HG02588 (cell line): ENCODE results near the gene PHACTR1.

Experiments used
- ATAC-seq: cut with Tn5 transposase; IDR thresholded peaks from one replicate; pipeline ENCODE4 v1.9.1; 2021; ENCODE audit warnings: mild to moderate bottlenecking, moderate library complexity; ENCODE audit not compliant: unreplicated experiment

PHACTR1 gene

GRCh38 chr6:13178107-13178506 lies 461.5 kb downstream of the PHACTR1 start:
- no peak for ATAC-seq

GRCh38 chr6:13180538-13180937 lies 464.0 kb downstream of the PHACTR1 start:
- ATAC-seq, result no peak

GRCh38 chr6:13181393-13181792 lies 464.8 kb downstream of the PHACTR1 start:
- no peak for ATAC-seq

GRCh38 chr6:13183415-13184088 lies 467.0 kb downstream of the PHACTR1 start:
- ATAC-seq, result no peak

GRCh38 chr6:13184089-13184468 lies 467.5 kb downstream of the PHACTR1 start:
- no peak for ATAC-seq

GRCh38 chr6:13184547-13184946 lies 468.0 kb downstream of the PHACTR1 start:
- ATAC-seq, result no peak

- no peak for ATAC-seq
These were observed 470.3 kb downstream of the PHACTR1 start for GRCh38 chr6:13186861-13187260.

GRCh38 chr6:13187692-13188091 lies 471.1 kb downstream of the PHACTR1 start:
- no peak for ATAC-seq

- no peak for ATAC-seq
These were observed 471.7 kb downstream of the PHACTR1 start for GRCh38 chr6:13188306-13188705.

GRCh38 chr6:13189710-13190109 lies 473.1 kb downstream of the PHACTR1 start:
- ATAC-seq, result no peak

GRCh38 chr6:13190376-13190775 lies 473.8 kb downstream of the PHACTR1 start:
- ATAC-seq, result no peak

GRCh38 chr6:13191461-13191860 lies 474.9 kb downstream of the PHACTR1 start:
- no peak for ATAC-seq

- ATAC-seq, result peak; percentile 58
These were observed 478.3 kb downstream of the PHACTR1 start for GRCh38 chr6:13194852-13195251.

GRCh38 chr6:13195803-13196202 lies 479.2 kb downstream of the PHACTR1 start:
- ATAC-seq, result no peak

GRCh38 chr6:13198168-13198567 lies 481.6 kb downstream of the PHACTR1 start:
- ATAC-seq, result no peak

GRCh38 chr6:13201336-13201735 lies 484.8 kb downstream of the PHACTR1 start:
- ATAC-seq, result no peak

- ATAC-seq, result no peak
These were observed 486.6 kb downstream of the PHACTR1 start for GRCh38 chr6:13203145-13203544.

GRCh38 chr6:13205106-13205505 lies 488.5 kb downstream of the PHACTR1 start:
- no peak for ATAC-seq

GRCh38 chr6:13212096-13212495 lies 495.5 kb downstream of the PHACTR1 start:
- ATAC-seq, result no peak

GRCh38 chr6:13212538-13212937 lies 496.0 kb downstream of the PHACTR1 start:
- ATAC-seq, result no peak

GRCh38 chr6:13215390-13215789 lies 498.8 kb downstream of the PHACTR1 start:
- ATAC-seq, result no peak

- ATAC-seq, result no peak
These were observed 499.9 kb downstream of the PHACTR1 start for GRCh38 chr6:13216236-13217014.
